Measurements from ENCODE around the gene PPP1R3D.

Gene PPP1R3D

DNA sequence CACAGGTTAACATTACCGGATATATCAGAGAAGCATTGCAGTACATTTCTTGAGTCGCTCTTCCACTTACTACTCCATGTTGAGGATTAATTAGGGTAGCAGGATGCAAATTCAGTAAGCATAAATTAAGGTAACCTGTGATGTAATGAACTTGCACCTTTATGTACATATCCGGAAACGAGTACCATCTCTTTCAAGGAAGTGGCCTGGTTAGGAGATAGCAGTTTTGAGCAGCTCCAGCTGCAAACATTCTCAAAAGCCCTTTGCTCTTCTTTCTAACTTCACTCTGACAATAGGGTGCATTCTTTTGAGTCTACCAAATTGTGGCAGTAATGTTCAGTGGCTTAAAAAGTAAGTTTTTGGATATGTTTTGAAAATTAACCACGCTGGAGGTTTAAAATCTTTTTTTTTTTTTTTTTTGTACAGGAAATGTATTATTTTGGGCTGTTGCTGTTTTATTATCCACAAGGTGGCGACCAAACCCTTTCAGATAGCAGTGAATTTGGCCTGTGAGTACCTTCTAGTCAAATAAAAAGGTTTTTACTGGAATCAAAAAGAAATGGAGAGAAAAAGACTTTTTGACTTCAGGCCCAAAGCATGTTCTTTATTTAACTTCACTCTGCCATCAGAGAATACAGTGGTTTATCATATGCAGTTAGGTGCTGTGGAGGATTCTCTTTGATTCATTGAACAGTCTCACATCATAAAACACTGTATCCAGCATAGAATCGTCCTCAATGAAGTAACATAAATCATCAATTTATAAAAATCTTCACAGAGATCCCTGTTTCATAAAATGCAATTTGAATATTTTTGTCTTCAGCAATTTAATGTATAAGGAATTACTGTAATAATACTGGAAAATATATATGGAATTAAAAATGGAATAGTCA, 9.0 kb upstream of the PPP1R3D start:
- no peak for DNase-seq (ENCODE audit: low read depth in 3 of 3, low spot score in 1 of 3)

DNA sequence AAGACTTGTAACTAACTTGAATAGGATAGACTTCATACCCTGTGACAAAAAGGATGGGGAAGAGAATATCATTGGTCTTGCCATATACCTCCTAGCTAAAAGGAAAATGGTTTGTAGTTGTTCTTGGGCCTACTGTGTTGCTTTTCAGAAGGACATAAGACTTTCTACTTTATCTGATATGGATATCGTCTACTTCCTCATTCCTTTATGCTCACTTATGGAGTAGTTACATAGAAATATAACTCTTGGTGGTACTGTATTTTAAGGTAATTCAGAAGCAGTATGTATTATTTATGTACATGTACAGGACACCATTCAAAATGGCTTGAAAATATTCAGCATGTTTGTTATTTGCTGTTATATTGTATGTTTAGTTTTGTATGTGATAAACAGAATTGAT, 8.1 kb upstream of the PPP1R3D start:
- no peak for DNase-seq (ENCODE audit: low read depth in 3 of 3, low spot score in 1 of 3)

DNA sequence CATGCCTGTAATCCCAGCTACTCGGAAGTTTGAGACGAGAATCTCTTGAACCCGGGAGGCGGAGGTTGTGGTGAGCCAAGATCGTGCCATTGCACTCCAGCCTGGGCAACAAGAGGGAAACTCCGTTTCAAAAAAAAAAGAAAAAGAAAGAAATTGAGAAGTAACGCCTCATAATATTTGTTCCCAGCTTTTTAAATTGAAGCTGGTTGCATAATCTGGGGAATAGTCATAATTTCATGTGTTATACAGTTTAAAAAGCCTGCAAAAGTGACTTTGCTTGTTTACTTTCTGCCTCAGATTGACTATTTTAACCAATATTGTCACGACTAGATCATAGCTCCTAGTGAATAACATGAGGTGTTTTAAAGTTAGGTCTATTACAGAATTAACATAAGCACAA, 7.3 kb upstream of the PPP1R3D start:
- DNase-seq (ENCODE audit: low read depth in 3 of 3, low spot score in 1 of 3), result no peak

DNA sequence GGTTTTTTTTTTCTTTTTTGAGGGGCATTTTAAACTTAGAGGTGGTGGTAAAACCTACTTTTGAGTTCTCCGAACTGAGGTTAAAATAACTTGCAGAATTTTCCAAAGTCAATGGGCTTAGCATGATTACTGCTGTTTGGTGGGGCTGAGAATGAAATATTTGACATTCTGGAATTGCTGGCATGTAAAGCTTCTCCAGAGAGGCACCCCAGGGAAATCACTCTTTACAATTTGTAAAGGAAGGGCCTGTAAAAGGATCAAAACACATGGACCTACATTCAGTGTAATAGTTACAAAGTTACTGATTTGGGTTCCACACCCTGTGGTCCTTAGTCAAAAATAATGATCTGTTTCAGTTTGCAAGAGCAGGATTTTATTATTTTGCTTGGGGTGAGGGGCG, 5.6 kb upstream of the PPP1R3D start:
- DNase-seq (ENCODE audit: low read depth in 3 of 3, low spot score in 1 of 3), result no peak

DNA sequence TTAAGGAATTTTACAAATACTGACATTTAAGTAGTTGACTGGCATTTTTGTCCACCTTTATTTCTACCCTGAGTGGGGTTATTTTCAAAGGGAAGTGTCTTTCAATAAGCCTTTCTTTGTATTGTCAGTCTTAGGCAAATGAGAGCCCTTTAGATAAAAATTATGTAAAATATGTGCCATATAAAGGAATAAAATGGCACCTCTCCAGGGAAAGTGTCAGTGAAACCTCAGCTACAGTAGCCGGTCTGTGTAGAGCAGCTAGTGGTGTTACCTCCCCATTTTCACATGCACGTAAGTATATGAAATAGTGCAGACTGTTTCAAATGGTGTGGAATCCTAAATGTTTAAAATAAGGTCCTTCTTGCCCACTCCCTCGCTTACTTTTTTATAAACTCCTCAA, 5.1 kb upstream of the PPP1R3D start:
- DNase-seq (ENCODE audit: low read depth in 3 of 3, low spot score in 1 of 3), result no peak

DNA sequence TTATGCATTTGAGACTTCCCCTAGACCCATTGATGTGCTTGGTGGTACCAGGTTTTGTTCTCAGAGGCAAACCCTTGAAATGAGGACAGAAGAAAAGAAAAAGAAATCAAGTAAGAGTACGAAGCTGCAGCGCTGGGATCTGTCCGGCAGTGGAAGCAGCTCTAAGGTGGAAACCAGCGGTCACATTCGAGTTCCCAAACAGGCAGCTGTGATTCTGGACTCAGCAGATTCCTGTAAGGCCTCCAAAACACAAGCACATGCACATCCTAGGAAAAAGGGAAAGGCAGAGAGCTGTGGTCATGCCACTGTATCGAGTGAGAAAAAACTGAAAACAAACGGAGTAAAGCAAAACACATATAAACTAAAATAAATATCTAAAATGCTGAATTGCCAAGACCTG, 4.6 kb upstream of the PPP1R3D start:
- no peak for DNase-seq (ENCODE audit: low read depth in 3 of 3, low spot score in 1 of 3)

DNA sequence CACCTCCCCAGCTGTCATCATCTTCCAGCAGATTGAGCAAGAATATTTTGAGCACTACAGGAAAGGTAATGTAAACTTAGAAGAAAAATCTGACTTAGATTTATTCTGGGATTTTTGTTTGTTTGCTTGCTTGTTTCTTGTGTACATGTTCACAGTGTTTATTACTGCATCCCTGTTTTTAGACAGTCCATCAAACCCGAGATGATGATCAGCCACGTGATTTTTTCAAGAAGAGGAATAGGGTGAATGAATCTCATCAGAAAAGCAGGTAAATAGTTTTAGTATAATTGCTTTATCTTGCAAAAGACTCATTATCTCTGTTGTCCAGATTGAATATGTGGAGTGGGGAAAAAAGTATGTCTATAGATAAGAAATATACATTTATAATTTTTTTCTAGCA, 2.1 kb upstream of the PPP1R3D start:
- no peak for DNase-seq (ENCODE audit: low read depth in 3 of 3, low spot score in 1 of 3)

DNA sequence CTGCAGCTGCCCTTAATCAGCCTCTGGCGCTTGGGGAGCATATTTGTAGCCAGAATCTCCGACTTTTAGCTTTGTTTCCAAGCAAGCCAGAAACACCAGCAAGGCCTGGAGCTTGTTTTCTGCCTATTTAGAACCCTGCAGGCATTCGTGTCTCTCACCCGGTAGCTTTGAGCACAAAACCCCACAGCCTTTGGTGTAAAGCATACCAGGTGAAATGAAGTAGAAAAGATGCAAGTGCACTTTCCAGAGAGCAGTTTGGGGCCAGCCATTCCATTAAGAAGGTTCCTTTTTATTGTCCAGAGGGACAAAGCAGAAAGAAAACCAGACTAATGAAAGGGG, 820 bp upstream of the PPP1R3D start:
- no peak for DNase-seq (ENCODE audit: low read depth in 3 of 3, low spot score in 1 of 3)

DNA sequence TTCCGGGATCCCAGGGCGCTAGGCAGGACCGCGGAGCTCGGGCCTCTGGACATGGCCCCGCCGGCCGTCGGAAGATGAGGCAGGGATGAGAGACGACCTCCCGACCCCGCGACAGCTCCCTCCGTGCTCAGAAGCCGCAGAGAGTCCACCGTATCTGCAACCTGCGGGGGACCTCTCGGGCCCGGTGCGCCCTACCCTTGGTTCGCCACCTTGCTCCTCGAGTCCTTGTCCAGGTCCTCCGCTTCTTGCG, 301 bp downstream of the PPP1R3D start:
- no peak for DNase-seq (ENCODE audit: low read depth in 3 of 3, low spot score in 1 of 3)

DNA sequence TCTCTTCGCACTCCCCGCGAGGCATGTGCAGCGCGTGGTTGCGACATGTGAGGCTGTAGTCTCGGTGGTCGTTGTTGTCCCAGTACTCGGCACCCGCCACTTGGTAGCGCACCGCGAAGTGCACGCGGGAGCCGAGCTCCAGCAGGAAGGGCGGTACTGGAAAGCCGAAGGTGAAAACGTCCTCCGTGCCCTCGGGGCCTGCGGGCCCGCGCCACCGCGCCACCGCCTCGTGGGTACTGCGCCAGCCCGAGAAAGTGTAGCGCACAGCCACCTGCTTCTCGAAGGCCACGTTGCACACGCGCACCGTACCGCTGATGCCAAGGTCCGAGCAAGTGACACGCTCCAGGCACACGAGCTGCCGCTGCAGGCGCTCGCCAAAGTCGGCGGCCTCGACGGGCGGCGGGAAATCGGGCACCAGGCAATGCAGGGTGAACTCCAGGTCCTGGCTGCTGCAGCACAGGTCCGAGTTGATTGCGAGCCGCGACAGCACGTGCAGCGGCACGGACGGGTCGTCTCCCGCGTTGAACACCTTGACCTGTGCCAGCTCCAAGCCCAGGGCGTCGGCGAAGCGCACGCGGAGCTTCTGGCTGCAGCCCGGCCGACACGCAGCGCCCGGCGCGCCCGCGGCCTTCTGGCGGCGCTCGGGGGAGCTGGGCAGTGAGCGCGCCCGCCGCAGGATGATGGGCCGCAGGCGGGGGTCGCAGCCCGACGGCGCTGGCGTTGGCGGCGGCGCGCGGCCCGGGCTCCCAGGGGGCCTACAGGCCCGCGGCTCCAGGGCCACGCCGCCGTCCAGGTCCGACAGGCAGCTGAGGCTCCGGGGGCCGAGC, 840 bp downstream of the PPP1R3D start:
- no peak for DNase-seq (ENCODE audit: low read depth in 3 of 3, low spot score in 1 of 3)

DNA sequence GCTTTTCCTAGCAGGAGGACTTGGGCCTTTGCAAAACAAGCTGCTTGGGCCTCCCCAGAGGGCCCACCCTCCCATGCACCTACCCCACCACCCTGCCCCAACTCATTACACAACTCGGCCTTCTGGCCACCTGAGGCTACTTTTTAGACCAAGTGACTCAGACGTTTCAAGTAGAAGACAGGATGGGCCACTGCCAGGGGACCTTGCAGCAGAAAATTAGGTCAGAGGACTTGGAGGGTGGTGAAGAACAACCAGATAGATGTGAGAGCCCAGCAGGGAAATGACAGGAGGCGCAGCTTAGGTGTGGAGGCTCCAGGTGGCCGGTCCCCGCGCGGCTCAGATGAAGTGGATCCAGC, 1.4 kb downstream of the PPP1R3D start:
- DNase-seq (ENCODE audit: low read depth in 3 of 3, low spot score in 1 of 3), result no peak

DNA sequence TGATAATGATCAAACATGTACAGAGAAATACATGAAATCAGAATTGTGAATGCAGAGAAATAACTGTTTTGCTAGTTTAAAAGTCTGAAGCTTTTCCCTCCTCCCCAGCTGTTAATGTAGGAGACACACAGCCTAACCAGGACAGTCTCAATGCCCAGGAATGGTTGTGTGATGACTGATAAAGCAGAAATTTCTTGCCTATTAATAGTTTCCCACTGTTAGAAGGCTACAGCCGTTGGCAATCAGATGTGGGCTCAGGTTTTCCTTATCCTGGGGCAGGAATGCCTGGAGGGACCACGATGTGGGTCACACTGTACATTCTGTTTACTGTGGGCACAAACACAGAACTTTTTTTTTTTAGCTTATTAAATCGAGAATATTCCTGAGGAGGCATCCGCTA, 1.9 kb downstream of the PPP1R3D start:
- DNase-seq (ENCODE audit: low read depth in 3 of 3, low spot score in 1 of 3), result no peak

DNA sequence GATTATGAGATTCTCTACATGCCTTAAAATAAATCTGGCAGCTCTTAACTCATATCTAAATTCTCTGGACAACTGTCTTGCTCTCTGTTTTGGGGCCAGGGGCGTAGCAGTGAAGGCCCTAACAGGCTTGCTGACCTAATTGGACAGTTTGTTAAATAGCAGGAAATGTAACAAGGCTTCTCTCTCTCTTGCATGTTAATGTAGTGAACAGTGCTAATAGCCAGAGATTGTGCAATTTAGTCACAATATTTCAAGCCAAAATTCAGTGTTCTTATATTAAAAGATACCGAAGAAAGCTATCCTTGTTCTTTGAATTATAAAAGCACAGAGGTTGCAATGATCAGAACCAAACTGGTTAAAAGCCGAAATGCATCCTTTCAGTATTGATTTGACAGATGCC, 3.0 kb downstream of the PPP1R3D start:
- DNase-seq (ENCODE audit: low read depth in 3 of 3, low spot score in 1 of 3), result no peak

DNA sequence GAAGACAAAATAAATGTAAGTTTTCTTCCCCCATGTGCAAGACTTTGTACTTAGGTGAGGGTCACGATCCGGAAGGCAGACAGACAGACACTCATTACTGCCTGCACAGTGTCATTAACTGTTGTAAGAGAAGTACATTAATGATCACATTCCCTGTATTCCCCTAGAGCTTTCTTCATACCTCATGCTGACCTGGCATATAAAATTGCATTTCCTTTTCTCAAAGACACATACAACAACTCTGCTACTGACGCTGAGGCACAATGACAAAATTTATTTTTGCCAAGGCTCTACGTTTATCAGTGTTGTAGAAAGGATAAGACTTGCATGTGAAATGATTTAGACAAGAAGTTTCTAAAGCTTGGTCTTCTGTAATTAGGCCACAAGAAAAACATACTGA, 3.7 kb downstream of the PPP1R3D start:
- no peak for DNase-seq (ENCODE audit: low read depth in 3 of 3, low spot score in 1 of 3)

DNA sequence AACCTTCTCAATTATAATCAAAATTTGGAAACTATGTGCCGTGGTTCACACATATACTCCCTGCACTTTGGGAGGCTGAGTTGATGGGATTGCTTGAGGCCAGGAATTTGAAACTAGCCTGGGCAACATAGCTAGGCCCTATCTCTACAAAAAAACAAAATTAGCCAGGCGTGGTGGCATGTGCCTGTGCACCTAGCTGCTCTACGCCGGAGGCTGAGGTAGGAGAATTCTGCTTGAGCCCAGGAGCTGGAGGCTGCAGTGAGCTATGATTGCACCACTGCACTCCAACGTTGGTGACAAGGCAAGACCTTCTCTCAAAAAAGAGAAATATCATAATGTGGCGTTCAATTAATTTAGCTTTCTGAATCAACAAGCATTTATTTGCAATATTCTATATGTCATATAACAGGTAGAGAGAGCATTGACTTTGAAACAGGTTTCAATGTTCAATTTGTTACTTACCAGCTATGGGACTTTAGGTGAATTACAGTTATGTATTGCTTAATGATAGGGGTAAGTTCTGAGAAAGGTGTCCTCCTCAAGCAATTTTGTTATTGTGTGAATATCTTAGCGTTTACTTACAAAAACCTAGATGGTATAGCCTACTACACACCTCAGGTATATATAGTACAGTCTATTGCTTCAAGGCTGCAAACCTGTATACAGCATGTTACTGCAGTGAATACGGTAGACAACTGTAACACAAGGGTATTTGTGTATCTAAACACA, 4.5 kb downstream of the PPP1R3D start:
- no peak for DNase-seq (ENCODE audit: low read depth in 3 of 3, low spot score in 1 of 3)

DNA sequence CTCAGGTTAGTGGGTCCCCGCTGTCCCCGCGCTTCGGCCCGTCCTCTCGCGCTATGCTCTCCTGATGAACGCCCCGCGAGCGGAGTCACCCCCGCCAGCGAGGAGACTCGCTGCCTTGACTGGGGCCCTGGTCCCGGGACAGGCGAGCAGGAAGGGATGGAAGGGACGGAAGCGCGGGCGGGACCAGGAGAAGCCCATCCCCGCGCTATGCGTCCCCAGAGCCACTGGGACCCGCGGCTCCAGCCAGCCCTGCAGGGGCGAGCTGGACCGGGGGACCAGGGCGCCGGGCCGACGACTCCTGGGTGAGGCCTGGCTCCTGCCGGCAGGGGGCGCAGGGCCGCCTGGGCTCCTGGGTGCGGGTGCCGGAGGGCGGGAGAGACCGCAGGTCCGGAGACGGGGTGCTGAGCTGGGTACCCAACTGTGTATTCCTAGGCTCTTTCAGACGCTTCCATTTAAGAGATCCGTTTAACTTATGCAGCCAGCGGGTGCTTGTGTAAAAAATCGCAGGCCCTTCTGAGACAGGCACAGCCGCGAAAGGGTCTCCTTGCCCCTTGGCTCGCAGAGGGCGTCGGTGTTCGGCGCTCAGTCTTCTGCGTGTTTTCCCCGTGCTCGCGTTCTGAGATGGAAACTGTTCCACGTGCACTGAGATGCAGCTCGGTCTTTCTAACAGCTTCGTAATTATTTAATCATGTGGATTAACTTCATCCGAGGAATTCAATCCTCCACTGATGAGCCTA, 6.1 kb downstream of the PPP1R3D start:
- peak; percentile 45 to 71 (median 49) for DNase-seq (ENCODE audit: low read depth in 3 of 3, low spot score in 1 of 3)

DNA sequence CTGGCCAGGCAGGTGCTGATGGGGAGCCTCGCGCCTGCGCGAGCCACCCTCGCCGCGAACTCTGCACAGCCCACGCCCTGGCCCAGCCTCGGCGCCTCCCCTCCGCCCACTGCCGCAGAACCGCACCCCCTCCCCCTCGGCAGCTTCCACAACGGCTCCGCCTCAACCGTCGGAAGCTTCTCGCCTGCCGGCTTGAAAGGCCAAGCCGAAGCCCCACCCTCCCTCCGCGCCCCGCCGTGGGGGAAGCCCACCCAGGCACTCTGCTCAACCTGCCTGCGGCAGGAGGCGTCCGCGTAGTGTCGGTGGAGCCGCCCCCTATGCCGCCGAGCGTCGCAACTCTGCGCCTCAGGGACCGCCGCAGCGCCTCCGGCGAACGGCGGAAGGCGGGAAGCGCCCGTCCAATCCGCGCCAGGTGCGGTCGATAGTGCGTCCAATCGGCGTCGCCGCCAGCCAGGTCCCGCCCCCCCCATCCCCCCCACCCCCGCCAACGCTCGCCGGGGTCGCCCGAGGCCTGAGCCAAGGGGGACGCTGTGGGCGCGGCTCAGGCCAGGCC, 6.7 kb downstream of the PPP1R3D start, which contains the start of gene SYCP2:
Gene SYCP2, minus strand, starts transcription at position 342 of the 553 bp plus-strand sequence. CDS start 11,224 bp downstream, outside the sequence.
- peak in 1 of 3 donors; percentile 46 for DNase-seq (ENCODE audit: low read depth in 3 of 3, low spot score in 1 of 3)

DNA sequence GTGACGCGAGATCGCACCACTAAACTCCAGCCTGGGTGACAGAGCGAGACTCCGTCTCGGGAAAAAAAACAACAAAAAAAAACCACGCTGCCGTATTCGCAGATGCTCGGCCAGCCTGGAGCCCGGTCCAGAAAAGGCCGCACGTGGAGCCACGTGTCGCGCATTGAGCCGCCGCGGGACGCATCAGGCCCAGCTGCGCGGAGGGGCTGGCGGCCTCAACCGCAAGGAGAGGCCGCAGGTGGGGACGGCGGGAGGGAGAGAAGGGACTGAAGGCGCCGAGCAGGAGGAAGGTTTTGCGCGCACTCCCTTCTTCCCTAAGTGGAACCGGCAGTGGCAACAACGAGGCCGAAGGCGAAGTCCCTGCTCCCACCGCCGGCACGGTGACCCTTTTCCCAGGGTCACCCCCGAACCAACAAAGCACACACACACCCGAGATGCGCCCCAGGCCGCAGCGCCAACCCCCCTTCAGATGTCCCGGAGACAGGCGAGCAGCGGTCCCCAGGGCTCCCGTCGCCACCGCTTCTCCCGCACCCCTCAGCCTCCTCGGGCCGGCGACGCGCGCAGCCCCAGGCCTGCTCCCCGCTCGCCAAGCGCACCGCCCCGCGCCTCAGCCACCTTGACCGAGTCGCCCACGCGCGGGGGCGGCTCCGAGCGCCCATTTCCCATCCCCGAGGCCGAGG, 7.3 kb downstream of the PPP1R3D start:
- no peak for DNase-seq (ENCODE audit: low read depth in 3 of 3, low spot score in 1 of 3)

DNA sequence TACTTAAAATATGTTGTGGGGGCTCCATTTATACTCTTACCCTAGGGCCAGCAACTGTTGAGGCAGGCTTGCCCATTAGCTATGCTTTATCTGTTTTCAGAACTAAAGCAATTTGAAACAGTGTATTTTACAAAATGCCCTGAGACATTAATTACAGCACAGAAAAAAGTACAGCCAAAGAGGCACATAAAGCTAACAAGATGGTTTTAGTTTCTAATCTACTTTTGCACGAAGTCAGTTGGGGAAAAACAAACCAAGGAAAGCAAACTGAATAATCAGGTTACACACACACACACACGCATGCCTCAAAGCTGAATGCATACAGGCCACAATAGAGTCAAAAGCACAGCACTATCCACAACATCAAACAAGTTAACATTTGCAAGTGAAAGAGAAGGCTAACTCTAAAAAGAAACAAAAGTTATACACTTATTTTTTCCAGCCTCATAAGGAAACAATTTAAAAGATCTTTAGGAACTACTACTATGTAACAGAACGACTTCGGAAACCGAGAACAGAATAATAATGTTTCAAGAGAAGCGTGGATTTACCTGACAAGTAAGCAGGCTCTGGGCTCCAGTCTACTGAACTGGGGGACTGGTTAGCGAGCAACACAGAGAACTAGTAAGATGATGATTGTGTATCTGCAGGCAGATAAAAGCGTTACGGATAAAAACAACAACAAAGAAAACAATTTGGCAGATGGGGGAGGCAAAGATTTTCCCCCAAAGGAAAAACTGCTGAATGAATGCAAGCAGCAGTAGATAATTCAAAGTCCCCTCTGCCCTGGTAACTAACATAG, 8.4 kb downstream of the PPP1R3D start:
- no peak for DNase-seq (ENCODE audit: low read depth in 3 of 3, low spot score in 1 of 3)

DNA sequence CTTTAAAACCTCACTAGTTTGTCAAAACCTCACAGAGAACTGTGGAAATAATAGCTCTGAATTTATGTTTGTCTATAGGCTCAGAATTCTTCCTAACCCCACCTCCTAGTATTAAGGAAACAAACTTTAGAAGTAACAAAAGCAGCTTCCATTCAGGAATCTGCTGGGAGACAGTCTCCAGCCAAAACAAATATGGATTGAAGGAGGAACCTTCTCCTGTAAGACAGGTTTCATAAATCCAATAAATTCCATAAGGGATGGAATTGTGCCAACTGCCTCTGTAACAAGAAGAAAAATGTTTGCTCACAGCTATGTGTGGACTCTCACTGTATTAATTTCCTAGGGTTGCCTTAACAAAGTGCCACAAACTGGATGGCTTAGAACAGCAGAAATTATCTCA, 14.2 kb downstream of the PPP1R3D start:
- DNase-seq (ENCODE audit: low read depth in 3 of 3, low spot score in 1 of 3), result no peak
